GM21825 (cell line): ENCODE results near the gene KANSL3.

Experiments used
- ATAC-seq: cut with Tn5 transposase; IDR thresholded peaks from one replicate; pipeline ENCODE4 v1.9.1; 2021; ENCODE audit warnings: mild to moderate bottlenecking, moderate library complexity; ENCODE audit not compliant: unreplicated experiment

KANSL3 gene

DNA sequence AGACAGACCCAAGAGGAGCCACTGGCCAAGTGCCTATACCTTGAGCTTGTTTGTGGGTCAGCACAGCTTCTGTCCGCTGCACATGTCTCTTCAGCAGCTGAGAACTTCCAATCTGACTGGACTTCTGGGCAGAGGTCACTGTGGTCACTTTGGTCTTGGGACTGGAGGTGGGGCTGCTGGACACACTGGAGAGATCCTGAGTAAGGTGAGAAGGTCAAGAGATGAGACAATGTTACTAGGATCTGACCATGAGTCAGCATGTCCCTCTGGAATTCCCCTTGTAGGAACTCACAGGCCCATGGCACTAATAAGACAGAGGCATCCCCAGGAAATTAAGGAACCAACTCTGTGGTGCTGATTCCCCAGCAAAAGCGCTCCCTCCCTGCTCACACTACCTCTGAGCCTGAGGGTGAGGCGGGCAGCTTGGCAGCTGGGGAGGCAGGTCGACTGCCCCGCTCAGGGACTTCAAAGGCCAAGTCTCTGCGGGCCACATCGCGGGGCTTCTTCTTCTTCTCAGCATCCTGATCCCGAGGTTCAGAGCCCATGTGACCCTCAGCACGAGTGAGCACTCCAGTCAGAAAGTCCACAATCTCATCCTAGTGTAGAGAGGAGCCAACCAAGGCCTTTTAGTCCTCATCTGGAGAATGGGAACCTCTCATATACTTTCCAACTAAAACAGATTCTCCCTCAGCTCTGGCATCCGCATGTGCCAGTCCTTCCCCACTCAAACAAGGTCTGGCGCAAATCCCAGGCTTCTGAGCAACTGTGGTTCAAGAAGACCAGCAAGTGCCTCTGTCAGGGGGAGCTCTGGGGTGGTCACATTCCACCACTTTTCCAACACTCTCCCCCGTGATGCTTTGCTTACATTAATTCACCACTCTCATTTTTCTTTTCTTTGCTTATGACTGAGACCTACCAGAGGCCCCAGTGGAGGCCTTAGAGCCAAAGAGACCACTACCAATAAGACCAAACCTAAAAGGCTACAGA, 29.4 kb downstream of the KANSL3 start:
- no peak for ATAC-seq

- ATAC-seq: no peak
Measured at GRCh38 chr2:96604104-96604503, 34.0 kb downstream of the KANSL3 start.

DNA sequence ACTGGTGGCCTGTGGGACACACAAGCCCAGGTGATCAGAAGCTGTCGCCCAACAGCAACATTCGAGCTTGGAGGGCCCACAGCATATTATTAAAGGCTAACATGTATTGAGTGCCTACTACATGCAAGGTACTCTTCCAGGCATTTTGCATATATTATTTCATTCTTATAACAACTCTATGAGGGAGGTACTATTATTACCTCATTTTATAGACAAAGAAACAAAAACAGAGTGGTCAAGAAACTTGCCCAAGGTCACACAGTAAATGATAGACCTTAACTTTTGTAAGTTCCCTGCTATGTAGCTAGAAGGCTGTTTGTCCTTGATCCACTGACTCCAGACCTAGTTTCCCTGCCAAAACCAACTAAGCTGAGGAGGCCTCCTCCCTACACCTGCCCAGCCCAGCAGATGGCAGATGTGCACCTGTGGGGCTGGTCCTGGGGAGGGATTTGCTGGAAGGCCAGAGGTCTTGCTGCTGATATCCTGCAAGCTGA, 35.7 kb downstream of the KANSL3 start:
- no peak for ATAC-seq

DNA sequence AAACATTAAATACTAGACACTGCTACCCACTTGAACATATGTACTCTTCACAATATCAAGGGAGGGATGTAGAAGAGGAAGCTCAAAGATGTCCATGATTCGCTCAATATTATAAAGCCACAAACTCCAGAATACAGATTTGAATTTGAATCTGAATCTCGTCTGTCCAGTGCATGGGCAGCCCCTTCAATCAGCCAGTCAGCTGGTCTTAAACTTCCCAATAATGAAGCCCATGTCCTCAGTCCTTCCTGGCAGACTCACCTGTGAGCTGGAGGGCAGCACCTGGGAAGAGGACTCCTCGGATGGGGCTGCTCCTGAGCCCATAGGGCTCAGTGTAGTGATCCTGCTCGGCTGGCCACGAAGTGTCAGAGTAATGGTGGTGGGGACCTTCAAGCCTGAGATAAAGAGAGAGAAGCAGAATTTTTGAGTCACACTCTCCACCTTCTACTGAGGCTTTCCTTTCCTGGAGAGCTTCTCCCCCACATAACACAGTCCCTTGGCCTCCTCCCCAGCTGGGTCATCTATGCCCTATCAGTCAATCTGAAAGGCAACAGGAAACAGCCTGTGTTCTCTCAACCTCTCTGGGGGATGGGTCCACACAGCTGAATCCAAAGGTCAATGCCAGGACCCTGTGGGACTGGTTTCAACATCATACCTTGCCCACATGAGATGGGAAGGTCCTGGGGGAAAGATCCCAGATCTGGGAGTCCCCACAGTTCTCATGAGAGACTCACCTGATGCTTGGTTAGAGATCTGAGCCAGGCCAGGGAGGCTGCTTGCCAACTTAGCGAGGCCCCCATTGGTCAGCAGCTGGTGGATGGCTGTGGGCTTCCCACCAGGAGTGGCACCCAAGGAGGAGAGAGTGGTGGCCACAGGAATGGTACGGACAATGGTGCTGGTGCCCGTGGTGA, 36.5 kb downstream of the KANSL3 start:
- no peak for ATAC-seq

DNA sequence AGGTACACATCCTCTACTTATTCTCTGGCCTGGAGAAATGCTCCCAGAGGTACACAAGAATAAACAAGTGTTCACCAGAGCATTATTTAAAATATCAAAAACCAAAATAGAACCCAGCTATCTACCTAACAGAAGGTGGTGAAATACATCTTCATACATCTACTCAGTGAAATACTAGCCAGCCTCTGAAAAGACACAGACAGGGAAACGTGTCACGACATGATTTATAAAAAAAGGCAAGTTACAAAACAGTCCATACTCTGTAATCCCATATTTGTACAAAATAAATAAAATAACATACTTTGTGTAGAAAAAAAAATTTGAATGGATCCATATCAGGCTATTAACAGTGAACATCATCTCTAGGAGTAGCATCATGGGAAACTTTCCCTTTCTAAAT, 38.2 kb downstream of the KANSL3 start:
- ATAC-seq: no peak

DNA sequence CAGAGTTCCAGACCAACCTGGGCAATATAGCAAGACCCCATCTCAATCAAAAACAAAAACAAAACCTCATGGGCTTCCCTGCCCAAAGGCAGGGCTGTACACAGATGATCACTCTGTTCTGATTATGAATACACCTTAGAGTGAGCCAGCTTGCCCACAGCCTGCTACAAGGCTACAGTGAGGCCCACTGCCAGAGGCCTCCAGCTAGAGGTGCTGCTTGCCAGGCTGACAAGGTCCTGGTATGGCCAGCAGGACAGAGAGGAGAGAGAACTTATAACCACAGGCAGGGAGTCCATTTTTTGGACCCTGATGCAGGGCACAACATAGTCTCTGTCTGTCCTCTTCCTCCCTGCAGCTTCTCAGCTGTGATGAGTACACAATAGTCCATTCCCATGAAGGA, 41.5 kb downstream of the KANSL3 start:
- no peak for ATAC-seq

DNA sequence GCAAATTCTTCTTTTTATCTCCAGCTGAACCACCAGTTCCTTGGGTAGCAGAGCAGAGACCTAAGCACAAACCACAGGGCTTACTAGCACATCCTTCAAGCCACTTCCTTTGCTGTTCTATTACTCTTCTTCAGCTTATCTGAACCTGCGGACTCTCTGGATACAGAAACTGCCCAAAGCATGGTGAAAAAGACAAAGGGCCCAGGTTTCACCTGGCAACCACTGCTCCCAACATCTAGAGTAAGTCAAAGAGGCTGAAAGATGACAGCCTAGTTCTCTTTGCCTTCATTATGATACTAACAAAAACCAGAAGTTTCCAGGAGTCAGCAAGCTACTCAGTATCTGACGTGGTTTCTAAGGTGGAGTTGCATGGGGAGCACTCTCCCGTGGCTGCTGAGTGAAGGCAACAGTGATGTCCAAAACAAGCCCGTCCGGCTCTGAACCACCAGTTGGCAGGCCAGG, 43.4 kb downstream of the KANSL3 start:
- ATAC-seq: no peak

- no peak for ATAC-seq
Measured at GRCh38 chr2:96594282-96594681, 43.8 kb downstream of the KANSL3 start.

DNA sequence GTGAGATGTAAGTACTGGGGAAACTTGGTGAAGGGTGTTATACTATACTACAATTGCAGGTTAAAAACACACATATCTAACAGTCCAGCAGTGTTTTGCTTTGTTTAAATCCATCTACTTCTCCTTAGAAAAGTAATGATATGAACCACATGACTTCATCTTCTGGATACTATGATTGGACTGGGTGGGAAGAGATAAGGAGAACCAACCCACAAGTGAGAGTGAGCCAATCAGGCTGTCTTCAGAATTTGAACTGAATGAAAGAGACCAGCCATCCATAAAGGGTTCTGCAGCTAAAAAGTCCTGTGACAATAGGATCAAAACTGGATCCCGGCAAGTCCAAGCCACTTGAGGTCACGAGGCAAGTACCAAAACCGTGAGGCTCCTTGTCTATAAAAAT, 46.6 kb downstream of the KANSL3 start:
- ATAC-seq: no peak

DNA sequence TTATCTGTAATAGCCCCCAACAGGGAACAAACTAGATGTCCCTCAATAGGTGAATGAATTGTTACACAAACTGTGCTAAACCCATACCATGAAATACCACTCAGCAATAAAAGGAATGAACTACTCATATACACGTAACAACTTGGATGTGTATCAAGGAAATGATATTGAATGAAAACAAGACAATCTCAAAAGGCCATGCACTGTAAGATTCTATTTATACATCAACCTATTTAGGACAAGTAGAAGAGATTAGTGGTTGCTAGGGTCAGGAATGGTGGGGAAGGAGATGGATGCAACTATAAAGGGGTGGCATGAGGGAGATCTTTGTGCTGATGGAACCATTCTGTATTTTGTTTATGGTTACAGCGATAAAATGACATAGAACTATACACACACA, 47.1 kb downstream of the KANSL3 start:
- no peak for ATAC-seq

DNA sequence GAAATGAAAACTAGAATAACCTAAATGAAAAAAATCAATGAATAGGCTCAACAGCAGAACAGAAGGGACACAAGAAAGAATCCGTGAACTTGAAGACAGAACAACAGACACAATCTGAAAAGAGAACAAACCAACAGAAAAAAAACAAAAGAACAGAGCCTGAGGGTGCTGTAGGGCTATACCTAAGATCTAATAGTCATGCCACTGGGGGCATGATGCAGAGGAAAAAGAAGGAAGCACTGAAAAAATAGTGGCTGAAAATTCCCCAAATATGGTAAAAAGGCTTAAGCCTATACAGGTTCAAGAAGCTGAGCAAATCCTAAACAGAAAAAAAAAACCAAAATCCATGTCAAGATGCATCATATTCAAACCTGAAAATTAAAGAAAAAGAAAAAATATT, 50.3 kb downstream of the KANSL3 start:
- ATAC-seq: no peak

- ATAC-seq: no peak
Measured at GRCh38 chr2:96584017-96584416, 54.1 kb downstream of the KANSL3 start.

DNA sequence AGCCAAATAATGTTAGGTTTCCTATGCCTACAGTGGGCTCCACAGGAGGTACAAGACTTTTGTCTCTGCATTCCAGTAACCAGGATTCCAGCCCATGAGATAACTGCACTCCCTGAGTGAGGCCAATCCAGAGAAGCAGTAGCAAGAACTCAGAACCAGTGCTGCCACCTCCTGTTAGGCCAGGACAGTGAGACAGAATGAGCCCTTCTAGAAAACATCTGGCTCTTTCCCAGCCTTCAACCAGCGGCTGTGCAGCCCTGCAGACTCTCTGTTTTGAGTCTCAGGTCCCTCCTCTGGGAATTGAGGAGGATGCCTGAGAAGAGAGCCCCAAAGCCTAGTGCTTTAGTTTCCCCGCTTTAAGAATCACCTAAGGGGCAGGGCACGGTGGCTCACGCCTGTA, 57.3 kb downstream of the KANSL3 start:
- ATAC-seq: no peak

- no peak for ATAC-seq
Measured at GRCh38 chr2:96579422-96579821, 58.7 kb downstream of the KANSL3 start.

- no peak for ATAC-seq
Measured at GRCh38 chr2:96578731-96579130, 59.4 kb downstream of the KANSL3 start.

DNA sequence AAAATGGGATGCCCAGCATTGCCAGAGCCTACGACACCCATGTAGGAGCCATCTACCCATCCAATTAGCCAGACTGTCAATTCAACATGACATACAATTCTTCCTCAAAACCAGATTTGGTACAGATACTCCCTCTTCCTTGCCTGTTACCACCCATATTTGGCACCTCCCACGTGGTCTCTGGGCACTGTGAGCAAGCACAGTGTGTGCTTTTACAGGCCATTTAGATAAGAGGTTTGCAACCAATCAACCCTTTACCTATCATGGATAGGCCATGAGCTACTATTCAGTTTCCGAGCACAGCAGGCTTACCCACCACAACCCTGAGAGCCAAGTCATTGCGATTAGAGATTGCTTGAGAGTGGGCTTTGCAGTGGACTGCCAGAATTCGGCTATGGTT, 60.6 kb downstream of the KANSL3 start:
- no peak for ATAC-seq

GRCh38 chr2:96575785-96576456, 62.2 kb downstream of the KANSL3 start:
- no peak for ATAC-seq

DNA sequence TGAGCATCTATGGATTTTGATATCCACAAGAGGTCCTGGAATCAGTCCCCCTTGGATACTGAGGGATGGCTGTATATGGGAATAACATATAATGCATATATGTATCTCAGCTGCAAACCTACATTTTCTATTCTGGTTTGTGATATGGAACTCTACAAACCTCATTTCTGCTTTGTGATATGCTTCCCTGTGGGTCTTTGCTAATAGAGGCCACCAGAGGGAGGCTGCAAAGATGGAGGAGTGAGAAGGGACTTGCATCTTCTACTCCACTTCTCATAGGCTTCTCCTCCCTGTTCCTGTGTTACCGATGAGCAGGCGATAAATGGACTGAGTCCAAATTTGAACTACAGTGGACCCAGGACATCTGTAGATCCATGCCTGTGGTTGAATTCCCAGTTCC, 63.7 kb downstream of the KANSL3 start:
- ATAC-seq: no peak

GRCh38 chr2:96568094-96568493, 70.0 kb downstream of the KANSL3 start:
- no peak for ATAC-seq

- ATAC-seq: no peak
Measured at GRCh38 chr2:96565111-96565510, 73.0 kb downstream of the KANSL3 start.

GRCh38 chr2:96564563-96564962, 73.5 kb downstream of the KANSL3 start:
- ATAC-seq: no peak
